Measurements from ENCODE around the gene GNL3L.
"Not testable (repeated sequence)": the region's sequence is repeated elsewhere in the genome, so short reads cannot be mapped to it uniquely, and the experiment has no call there.

GNL3L gene

DNA sequence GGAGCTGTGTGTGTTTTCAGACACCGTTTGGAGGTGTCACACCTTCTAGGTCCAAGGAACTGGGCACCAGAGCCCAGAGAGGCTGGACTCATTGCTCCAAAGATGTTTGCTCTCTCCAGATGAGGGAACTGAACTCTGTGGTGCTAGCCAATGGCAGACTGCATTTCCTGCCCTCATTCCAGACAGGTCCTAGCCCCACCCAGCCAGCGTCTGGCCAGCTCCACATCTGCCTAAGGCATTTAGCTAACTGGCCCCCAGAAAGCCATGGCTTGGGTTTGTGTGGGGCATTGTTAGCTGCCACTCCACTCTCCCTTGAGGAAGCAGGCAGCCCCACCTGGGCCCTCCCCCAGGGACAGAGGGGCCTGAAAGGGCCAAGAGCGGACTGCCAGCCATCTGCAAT is 45.4 kb upstream of the GNL3L start:
- Histone ChIP-seq H3K79me2 (ENCODE audit: insufficient read depth, low read length) (no peaks in the 10 kb centered on the region), H2AFZ (ENCODE audit: low read depth, low read length, severe bottlenecking) (no peak overlapping the region), H3K27me3 (ENCODE audit: low read length) (no peaks in the 10 kb centered on the region), H3K36me3 (ENCODE audit: low read length) (no peaks in the 10 kb centered on the region), H3K4me3 (ENCODE audit: insufficient read depth, low read length, poor library complexity, severe bottlenecking) (no peak overlapping the region), H3K9me2 (replicated peaks; ENCODE audit: insufficient read depth, low read length) (no peaks in the 10 kb centered on the region), H3K9me3 (ENCODE audit: insufficient read depth, low read length) (no peaks in the 10 kb centered on the region), H3K27ac (ENCODE audit: low read depth, low read length) (no peak overlapping the region), H3K9ac (ENCODE audit: low read length) (no peak overlapping the region), H3F3A (ENCODE audit: insufficient read depth) (no peaks in the 10 kb centered on the region), H4K20me1 (ENCODE audit: low read depth, low read length) (no peaks in the 10 kb centered on the region), H3K4me2 (ENCODE audit: low read depth, low read length, poor library complexity, severe bottlenecking) (no peak overlapping the region)
- TF ChIP-seq, protein P1, sequence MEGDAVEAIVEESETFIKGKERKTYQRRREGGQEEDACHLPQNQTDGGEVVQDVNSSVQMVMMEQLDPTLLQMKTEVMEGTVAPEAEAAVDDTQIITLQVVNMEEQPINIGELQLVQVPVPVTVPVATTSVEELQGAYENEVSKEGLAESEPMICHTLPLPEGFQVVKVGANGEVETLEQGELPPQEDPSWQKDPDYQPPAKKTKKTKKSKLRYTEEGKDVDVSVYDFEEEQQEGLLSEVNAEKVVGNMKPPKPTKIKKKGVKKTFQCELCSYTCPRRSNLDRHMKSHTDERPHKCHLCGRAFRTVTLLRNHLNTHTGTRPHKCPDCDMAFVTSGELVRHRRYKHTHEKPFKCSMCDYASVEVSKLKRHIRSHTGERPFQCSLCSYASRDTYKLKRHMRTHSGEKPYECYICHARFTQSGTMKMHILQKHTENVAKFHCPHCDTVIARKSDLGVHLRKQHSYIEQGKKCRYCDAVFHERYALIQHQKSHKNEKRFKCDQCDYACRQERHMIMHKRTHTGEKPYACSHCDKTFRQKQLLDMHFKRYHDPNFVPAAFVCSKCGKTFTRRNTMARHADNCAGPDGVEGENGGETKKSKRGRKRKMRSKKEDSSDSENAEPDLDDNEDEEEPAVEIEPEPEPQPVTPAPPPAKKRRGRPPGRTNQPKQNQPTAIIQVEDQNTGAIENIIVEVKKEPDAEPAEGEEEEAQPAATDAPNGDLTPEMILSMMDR (IDR thresholded peaks at IDR 0.05; ENCODE audit: insufficient read depth, low read length, poor library complexity, severe bottlenecking): no peak
- no peak for TF ChIP-seq EZH2phosphoT487 (conservative IDR thresholded peaks at IDR 0.05; ENCODE audit: low read length)

DNA sequence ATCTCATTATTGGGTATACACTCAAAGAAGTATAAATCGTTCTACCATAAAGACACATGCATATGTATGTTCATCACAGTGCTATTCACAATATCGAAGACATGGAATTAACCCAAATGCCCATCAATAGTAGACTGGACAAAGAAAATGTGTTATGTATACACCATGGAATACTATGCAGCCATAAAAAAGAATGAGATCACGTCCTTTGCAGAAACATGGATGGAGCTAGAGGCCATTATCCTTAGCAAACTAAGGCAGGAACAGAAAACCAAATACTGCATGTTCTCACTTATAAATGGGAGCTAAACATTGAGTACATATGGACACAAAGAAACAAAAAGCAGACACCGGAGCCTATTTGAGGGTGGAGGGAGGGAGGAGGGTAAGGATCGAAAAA is 40.2 kb upstream of the GNL3L start:
- H2AFZ ChIP-seq (ENCODE audit: low read depth, low read length, severe bottlenecking); H3K9ac ChIP-seq (ENCODE audit: low read length); H3K4me2 ChIP-seq (ENCODE audit: low read depth, low read length, poor library complexity, severe bottlenecking); H3K9me3 ChIP-seq (ENCODE audit: insufficient read depth, low read length); H3K27ac ChIP-seq (ENCODE audit: low read depth, low read length); H3K4me3 ChIP-seq (ENCODE audit: insufficient read depth, low read length, poor library complexity, severe bottlenecking); H3K27me3 ChIP-seq (ENCODE audit: low read length); H4K20me1 ChIP-seq (ENCODE audit: low read depth, low read length); H3F3A ChIP-seq (ENCODE audit: insufficient read depth); H3K36me3 ChIP-seq (ENCODE audit: low read length); H3K79me2 ChIP-seq (ENCODE audit: insufficient read depth, low read length); H3K9me2 ChIP-seq (replicated peaks; ENCODE audit: insufficient read depth, low read length): not testable (repeated sequence)

DNA sequence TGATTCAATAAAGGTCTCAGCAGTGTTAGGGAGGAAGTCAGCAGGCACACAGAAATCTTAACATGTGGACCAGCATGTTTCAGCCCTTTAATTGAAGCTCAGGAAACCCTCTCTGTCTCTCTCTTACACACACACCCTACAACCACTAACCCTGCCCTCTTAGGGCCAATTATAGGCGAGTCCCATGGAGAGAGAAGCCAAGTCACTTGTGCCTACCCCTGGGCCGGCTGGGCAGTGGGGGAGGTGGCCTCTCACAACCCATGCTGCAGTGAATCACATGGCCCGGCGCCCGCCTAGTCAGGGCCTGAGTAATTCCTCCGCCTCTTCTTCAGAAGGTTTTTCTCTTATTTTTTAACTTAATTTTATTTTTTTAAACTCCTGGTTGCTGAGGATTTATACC is 37.7 kb upstream of the GNL3L start:
- TF ChIP-seq, protein P1 (IDR thresholded peaks at IDR 0.05; ENCODE audit: insufficient read depth, low read length, poor library complexity, severe bottlenecking): no peak
- TF ChIP-seq EZH2phosphoT487 (conservative IDR thresholded peaks at IDR 0.05; ENCODE audit: low read length): no peak
- no peak overlapping the region for H2AFZ ChIP-seq (ENCODE audit: low read depth, low read length, severe bottlenecking)
- no peak overlapping the region for H3K4me3 ChIP-seq (ENCODE audit: insufficient read depth, low read length, poor library complexity, severe bottlenecking)
- no peaks in the 10 kb centered on the region for H3K9me2 ChIP-seq (replicated peaks; ENCODE audit: insufficient read depth, low read length)
- no peaks in the 10 kb centered on the region for H4K20me1 ChIP-seq (ENCODE audit: low read depth, low read length)
- no peak overlapping the region for H3K27ac ChIP-seq (ENCODE audit: low read depth, low read length)
- H3K36me3 ChIP-seq (ENCODE audit: low read length): no peaks in the 10 kb centered on the region
- no peak overlapping the region for H3K9ac ChIP-seq (ENCODE audit: low read length)
- no peaks in the 10 kb centered on the region for H3K27me3 ChIP-seq (ENCODE audit: low read length)
- no peak overlapping the region for H3K4me2 ChIP-seq (ENCODE audit: low read depth, low read length, poor library complexity, severe bottlenecking)
- H3K79me2 ChIP-seq (ENCODE audit: insufficient read depth, low read length): no peaks in the 10 kb centered on the region
- H3F3A ChIP-seq (ENCODE audit: insufficient read depth): no peaks in the 10 kb centered on the region
- no peaks in the 10 kb centered on the region for H3K9me3 ChIP-seq (ENCODE audit: insufficient read depth, low read length)

DNA sequence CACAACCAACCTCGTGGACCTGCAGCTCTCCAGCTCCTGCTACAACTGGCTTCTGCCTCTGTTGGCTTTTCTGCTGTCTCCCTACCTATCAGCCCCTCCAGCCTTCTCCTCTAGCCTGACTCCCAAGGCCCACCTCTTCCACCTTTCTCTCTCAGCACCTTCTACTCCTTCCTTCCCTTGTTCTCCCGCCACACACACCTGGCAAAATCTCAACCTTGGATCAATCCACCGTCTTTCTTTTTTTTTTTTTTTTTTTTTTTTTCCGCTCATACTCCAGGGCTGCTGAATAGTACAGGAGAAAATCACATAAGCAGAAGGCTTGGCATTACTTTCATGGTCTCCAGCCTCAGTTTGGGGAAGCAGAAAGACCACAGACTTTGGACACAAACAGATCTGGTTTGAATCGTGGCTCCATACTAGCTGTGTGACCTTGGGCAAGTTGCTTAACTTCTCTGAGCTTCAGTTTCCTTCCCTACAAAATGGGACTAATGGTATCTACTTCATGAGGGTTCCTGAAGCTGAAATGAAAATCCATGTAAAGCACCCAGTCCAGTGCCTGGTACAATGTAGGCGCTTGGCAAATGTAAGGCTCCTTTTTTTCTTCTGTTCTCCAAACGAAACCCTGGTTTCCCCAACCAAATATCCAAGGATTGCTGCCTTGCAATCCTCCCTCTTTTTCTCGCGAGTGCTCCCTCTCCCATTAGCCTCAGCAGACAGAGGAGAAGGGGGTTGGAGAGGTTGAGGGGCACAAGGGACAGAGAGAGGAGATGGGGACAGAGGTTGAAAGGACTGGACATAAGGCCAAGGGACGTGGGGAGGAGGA is 35.6 kb upstream of the GNL3L start:
- H3K9ac ChIP-seq (ENCODE audit: low read length): no peak overlapping the region
- H3K4me3 ChIP-seq (ENCODE audit: insufficient read depth, low read length, poor library complexity, severe bottlenecking): no peak overlapping the region
- H2AFZ ChIP-seq (ENCODE audit: low read depth, low read length, severe bottlenecking): no peak overlapping the region
- no peak overlapping the region for H3K4me2 ChIP-seq (ENCODE audit: low read depth, low read length, poor library complexity, severe bottlenecking)
- TF ChIP-seq, protein P1 (IDR thresholded peaks at IDR 0.05; ENCODE audit: insufficient read depth, low read length, poor library complexity, severe bottlenecking): no peak
- no peak for TF ChIP-seq EZH2phosphoT487 (conservative IDR thresholded peaks at IDR 0.05; ENCODE audit: low read length)
- H3K9me3 ChIP-seq (ENCODE audit: insufficient read depth, low read length): no peaks in the 10 kb centered on the region
- H4K20me1 ChIP-seq (ENCODE audit: low read depth, low read length): no peaks in the 10 kb centered on the region
- no peaks in the 10 kb centered on the region for H3K9me2 ChIP-seq (replicated peaks; ENCODE audit: insufficient read depth, low read length)
- no peaks in the 10 kb centered on the region for H3F3A ChIP-seq (ENCODE audit: insufficient read depth)
- H3K27ac ChIP-seq (ENCODE audit: low read depth, low read length): no peak overlapping the region
- H3K27me3 ChIP-seq (ENCODE audit: low read length): no peaks in the 10 kb centered on the region
- no peaks in the 10 kb centered on the region for H3K36me3 ChIP-seq (ENCODE audit: low read length)
- no peaks in the 10 kb centered on the region for H3K79me2 ChIP-seq (ENCODE audit: insufficient read depth, low read length)
